Neural cell (in vitro differentiated cells): Measurements from ENCODE around the gene FNDC7. TPM values are rescaled to one million over a fixed set of nuclear protein-coding genes. Genes with fewer than 3 reads are reported as not detected.

Experiments
- H2AFZ ChIP-seq: fragments of 200-600, 300-800 bp; sonication (generic), shearing (Covaris generic); 2 replicates; pipeline ENCODE4 v1.6.0; 2014; ENCODE audit warnings: low read depth, mild to moderate bottlenecking, antibody characterized with exemption, low read length, moderate library complexity
- H3F3A ChIP-seq: fragments of 200-600 bp; shearing (Covaris generic); 2 replicates; pipeline ENCODE4 v1.6.1; 2016; ENCODE audit warnings: mild to moderate bottlenecking, moderate library complexity, mixed read lengths, antibody characterized with exemption, low read length; ENCODE audit not compliant: insufficient read depth, poor library complexity, severe bottlenecking
- H3K27ac ChIP-seq: fragments of 200-600, 300-800 bp; sonication (generic), shearing (Covaris generic); 2 replicates; pipeline ENCODE4 v1.5.1; 2014; ENCODE audit warnings: mild to moderate bottlenecking, low read length, moderate library complexity
- H3K27me3 ChIP-seq: fragments of 300-800, 200-600 bp; sonication (generic), shearing (Covaris generic); 2 replicates; pipeline ENCODE4 v1.6.0; 2014; ENCODE audit warnings: mild to moderate bottlenecking, low read depth, low read length, moderate library complexity; ENCODE audit not compliant: insufficient read depth
- H3K36me3 ChIP-seq: fragments of 300-800, 200-600 bp; sonication (generic), shearing (Covaris generic); 2 replicates; pipeline ENCODE4 v1.5.1; 2014; ENCODE audit warnings: mild to moderate bottlenecking, antibody characterized with exemption, low read length, moderate library complexity; ENCODE audit not compliant: insufficient read depth
- H3K4me2 ChIP-seq: fragments of 300-800, 200-600 bp; sonication (generic), shearing (Covaris generic); 2 replicates; pipeline ENCODE4 v1.6.0; 2014; ENCODE audit warnings: mild to moderate bottlenecking, low read length
- H3K4me3 ChIP-seq: fragments of 300-800, 200-600 bp; sonication (generic), shearing (Covaris generic); 2 replicates; pipeline ENCODE4 v1.5.1; 2014; ENCODE audit warnings: mild to moderate bottlenecking, low read length, moderate library complexity
- H3K79me2 ChIP-seq: fragments of 200-600 bp; shearing (Covaris generic); replicated peaks from 2 replicates; pipeline ENCODE4 v1.6.0; 2014; ENCODE audit warnings: mild to moderate bottlenecking, low read length, moderate library complexity; ENCODE audit not compliant: insufficient read depth
- H3K9ac ChIP-seq: fragments of 300-800, 200-600 bp; sonication (generic), shearing (Covaris generic); 2 replicates; pipeline ENCODE4 v1.6.1; 2016; ENCODE audit warnings: mild to moderate bottlenecking, low read length, mixed read lengths
- H3K9me2 ChIP-seq: fragments of 200-600 bp; shearing (Covaris generic); 2 replicates; pipeline ENCODE4 v1.6.1; 2016; ENCODE audit warnings: mild to moderate bottlenecking, low read length, mixed read lengths; ENCODE audit not compliant: insufficient read depth
- H3K9me3 ChIP-seq: fragments of 200-600, 300-800 bp; sonication (generic), shearing (Covaris generic); 2 replicates; pipeline ENCODE4 v1.6.1; 2016; ENCODE audit warnings: mild to moderate bottlenecking, mixed run types, low read length, moderate library complexity, mixed read lengths
- H4K20me1 ChIP-seq: fragments of 200-600 bp; shearing (Covaris generic); 2 replicates; pipeline ENCODE4 v1.6.1; 2016; ENCODE audit warnings: mild to moderate bottlenecking, mixed run types; ENCODE audit not compliant: insufficient read depth
- CTCF ChIP-seq: fragments of 450-650 bp; IDR thresholded peaks from 2 replicates; pipeline ENCODE4 v1.5.1; 2014; ENCODE audit warnings: antibody characterized with exemption, mild to moderate bottlenecking, moderate library complexity; ENCODE audit not compliant: poor library complexity, severe bottlenecking
- EP300 ChIP-seq: fragments of 450-650 bp; conservative IDR thresholded peaks from 2 replicates; pipeline ENCODE4 v1.6.1; 2014; ENCODE audit warnings: antibody characterized with exemption, mild to moderate bottlenecking, moderate library complexity; ENCODE audit not compliant: poor library complexity, severe bottlenecking
- EZH2 ChIP-seq: fragments of 200-600, 300-800 bp; shearing (Covaris generic), sonication (generic); IDR thresholded peaks from 2 replicates; pipeline ENCODE4 v1.6.1; 2014; ENCODE audit warnings: antibody characterized with exemption, low read length, borderline replicate concordance, mild to moderate bottlenecking; ENCODE audit not compliant: insufficient read depth, poor library complexity, severe bottlenecking
- MXI1 ChIP-seq: fragments of 450-650 bp; conservative IDR thresholded peaks from 2 replicates; pipeline ENCODE4 v1.6.1; 2014; ENCODE audit warnings: antibody characterized with exemption, mild to moderate bottlenecking; ENCODE audit not compliant: poor library complexity, severe bottlenecking
- POLR2AphosphoS5 ChIP-seq: IDR thresholded peaks from 2 replicates; pipeline ENCODE4 v1.6.1; 2012
- RAD21 ChIP-seq: fragments of 450-650 bp; conservative IDR thresholded peaks from 2 replicates; pipeline ENCODE4 v1.6.1; 2014; ENCODE audit warnings: antibody characterized with exemption, mild to moderate bottlenecking, moderate library complexity
- SMC3 ChIP-seq: fragments of 450-650 bp; conservative IDR thresholded peaks from 2 replicates; pipeline ENCODE4 v1.6.1; 2014; ENCODE audit warnings: antibody characterized with exemption, mild to moderate bottlenecking, moderate library complexity; ENCODE audit not compliant: poor library complexity
- TAF1 ChIP-seq: IDR thresholded peaks from 2 replicates; pipeline ENCODE4 v1.6.1; 2012; ENCODE audit warnings: low read depth
- polyA plus RNA-seq: library from polyadenylated mRNA; depleted of rRNA; stranded (reverse); fragments of >200 nt; gene quantifications from 2 replicates; pipeline ENCODE4 v1.2.3, GENCODE V29; 2014
- TF ChIP-seq, protein P1 (sequence below): IDR thresholded peaks from 2 replicates; pipeline ENCODE4 v1.6.1; 2012; ENCODE audit warnings: borderline replicate concordance

Gene FNDC7
- polyA plus RNA-seq, 1 donor from 2014 or later = not detected

DNA sequence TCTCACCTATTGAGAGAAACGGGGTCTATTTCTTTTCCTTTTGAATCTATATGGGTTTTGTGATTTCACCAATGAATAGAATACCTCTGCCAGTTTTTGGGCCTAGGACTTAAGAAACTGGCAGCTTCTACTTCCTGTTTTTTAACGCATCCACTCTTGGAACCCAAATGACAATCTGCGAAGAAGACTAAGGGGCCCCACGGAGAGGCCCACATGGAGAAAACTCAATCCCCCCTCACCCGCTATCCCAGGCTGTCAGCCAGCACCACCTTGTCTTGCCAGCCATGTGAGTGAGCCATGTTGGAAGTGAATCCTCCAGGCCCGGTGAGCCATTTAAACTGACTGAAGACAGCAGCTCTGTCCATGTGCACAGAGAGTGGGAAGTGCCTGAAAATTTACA is 48.2 kb upstream of the FNDC7 start:
- Histone ChIP-seq H3K9me3 (no peaks in the 10 kb centered on the region), H3K27me3 (no peaks in the 10 kb centered on the region), H3K27ac (no peak overlapping the region), H3K4me3 (no peak overlapping the region), H3F3A (no peaks in the 10 kb centered on the region), H3K4me2 (no peak overlapping the region), H3K36me3 (no peaks in the 10 kb centered on the region), H3K9ac (no peak overlapping the region), H4K20me1 (no peaks in the 10 kb centered on the region), H3K9me2 (no peaks in the 10 kb centered on the region), H3K79me2 (no peaks in the 10 kb centered on the region), H2AFZ (no peak overlapping the region)
- TF ChIP-seq EP300 (no peak), MXI1 (no peak), EZH2 (no peak), RAD21 (no peak), CTCF (no peak), POLR2AphosphoS5 (no peak), TAF1 (no peak), SMC3 (no peak)
- TF ChIP-seq, protein P1, sequence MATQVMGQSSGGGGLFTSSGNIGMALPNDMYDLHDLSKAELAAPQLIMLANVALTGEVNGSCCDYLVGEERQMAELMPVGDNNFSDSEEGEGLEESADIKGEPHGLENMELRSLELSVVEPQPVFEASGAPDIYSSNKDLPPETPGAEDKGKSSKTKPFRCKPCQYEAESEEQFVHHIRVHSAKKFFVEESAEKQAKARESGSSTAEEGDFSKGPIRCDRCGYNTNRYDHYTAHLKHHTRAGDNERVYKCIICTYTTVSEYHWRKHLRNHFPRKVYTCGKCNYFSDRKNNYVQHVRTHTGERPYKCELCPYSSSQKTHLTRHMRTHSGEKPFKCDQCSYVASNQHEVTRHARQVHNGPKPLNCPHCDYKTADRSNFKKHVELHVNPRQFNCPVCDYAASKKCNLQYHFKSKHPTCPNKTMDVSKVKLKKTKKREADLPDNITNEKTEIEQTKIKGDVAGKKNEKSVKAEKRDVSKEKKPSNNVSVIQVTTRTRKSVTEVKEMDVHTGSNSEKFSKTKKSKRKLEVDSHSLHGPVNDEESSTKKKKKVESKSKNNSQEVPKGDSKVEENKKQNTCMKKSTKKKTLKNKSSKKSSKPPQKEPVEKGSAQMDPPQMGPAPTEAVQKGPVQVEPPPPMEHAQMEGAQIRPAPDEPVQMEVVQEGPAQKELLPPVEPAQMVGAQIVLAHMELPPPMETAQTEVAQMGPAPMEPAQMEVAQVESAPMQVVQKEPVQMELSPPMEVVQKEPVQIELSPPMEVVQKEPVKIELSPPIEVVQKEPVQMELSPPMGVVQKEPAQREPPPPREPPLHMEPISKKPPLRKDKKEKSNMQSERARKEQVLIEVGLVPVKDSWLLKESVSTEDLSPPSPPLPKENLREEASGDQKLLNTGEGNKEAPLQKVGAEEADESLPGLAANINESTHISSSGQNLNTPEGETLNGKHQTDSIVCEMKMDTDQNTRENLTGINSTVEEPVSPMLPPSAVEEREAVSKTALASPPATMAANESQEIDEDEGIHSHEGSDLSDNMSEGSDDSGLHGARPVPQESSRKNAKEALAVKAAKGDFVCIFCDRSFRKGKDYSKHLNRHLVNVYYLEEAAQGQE = no peak

- no peaks in the 10 kb centered on the region for H3K9me3 ChIP-seq
Measured at GRCh38 chr1:108665067-108665466, 47.6 kb upstream of the FNDC7 start.

More at GRCh38 chr1:108665067-108665466, 47.6 kb upstream of the FNDC7 start:
- no peaks in the 10 kb centered on the region for H3F3A ChIP-seq
- no peak overlapping the region for H3K9ac ChIP-seq
- H3K9me2 ChIP-seq = no peaks in the 10 kb centered on the region
- H3K27me3 ChIP-seq = no peaks in the 10 kb centered on the region
- H3K79me2 ChIP-seq = no peaks in the 10 kb centered on the region
- H3K4me2 ChIP-seq = no peak overlapping the region
- no peak overlapping the region for H2AFZ ChIP-seq
- no peaks in the 10 kb centered on the region for H4K20me1 ChIP-seq
- no peak overlapping the region for H3K27ac ChIP-seq
- TF ChIP-seq POLR2AphosphoS5 (no peak), MXI1 (no peak), EP300 (no peak), EZH2 (no peak), SMC3 (no peak), TAF1 (no peak), RAD21 (no peak), CTCF (no peak)
- TF ChIP-seq, protein P1 = no peak
- no peaks in the 10 kb centered on the region for H3K36me3 ChIP-seq
- H3K4me3 ChIP-seq = no peak overlapping the region
